Measurements from ENCODE around the gene P4HA1.
"Not testable (repeated sequence)": the region's sequence is repeated elsewhere in the genome, so short reads cannot be mapped to it uniquely, and the experiment has no call there.

P4HA1 gene

GRCh38 chr10:73110345-73110849, 13.7 kb upstream of the P4HA1 start, which contains the start of gene NUDT13:
Gene NUDT13, plus strand, starts transcription at chr10:73110455. Its CDS starts 3,911 bp downstream, at chr10:73114366.
- no peak for DNase-seq (ENCODE audit: insufficient read length, low spot score)
- no peak for FAIRE-seq
- TF ChIP-seq CTCF (IDR thresholded peaks at IDR 0.05; ENCODE audit: insufficient read depth, missing control alignments), result no peak

GRCh38 chr10:73109248-73109652, 12.6 kb upstream of the P4HA1 start:
- not testable (repeated sequence) for FAIRE-seq; DNase-seq (ENCODE audit: insufficient read length, low spot score)

- FAIRE-seq, result no peak
- no peak for DNase-seq (ENCODE audit: insufficient read length, low spot score)
- no peak for TF ChIP-seq CTCF (IDR thresholded peaks at IDR 0.05; ENCODE audit: insufficient read depth, missing control alignments)
Measured at GRCh38 chr10:73106301-73106700, 9.6 kb upstream of the P4HA1 start.

GRCh38 chr10:73099141-73099540, 2.5 kb upstream of the P4HA1 start:
- no peak for DNase-seq (ENCODE audit: insufficient read length, low spot score)
- no peak for TF ChIP-seq CTCF (IDR thresholded peaks at IDR 0.05; ENCODE audit: insufficient read depth, missing control alignments)
- FAIRE-seq, result no peak

GRCh38 chr10:73097305-73097670, 622 bp upstream of the P4HA1 start:
- no peak for DNase-seq (ENCODE audit: insufficient read length, low spot score)
- FAIRE-seq, result no peak
- TF ChIP-seq CTCF (IDR thresholded peaks at IDR 0.05; ENCODE audit: insufficient read depth, missing control alignments), result no peak

GRCh38 chr10:73096041-73096448, 621 bp downstream of the P4HA1 start:
- FAIRE-seq (no peak), DNase-seq (ENCODE audit: insufficient read length, low spot score) (no peak)
- no peak for TF ChIP-seq CTCF (IDR thresholded peaks at IDR 0.05; ENCODE audit: insufficient read depth, missing control alignments)

GRCh38 chr10:73095481-73096021, 1.1 kb downstream of the P4HA1 start:
- DNase-seq (ENCODE audit: insufficient read length, low spot score) (no peak), FAIRE-seq (no peak)

More at GRCh38 chr10:73095481-73096021, 1.1 kb downstream of the P4HA1 start:
- TF ChIP-seq CTCF (IDR thresholded peaks at IDR 0.05; ENCODE audit: insufficient read depth, missing control alignments), result no peak
